ENCODE data around the gene ATRAID.

Gene ATRAID

GRCh38 chr2:27245116-27245515 lies 33.3 kb downstream of the ATRAID start:
- H3K79me2 ChIP-seq (ENCODE audit: insufficient read depth, low read length): no peaks in the 10 kb centered on the region
- no peak overlapping the region for H3K27ac ChIP-seq (ENCODE audit: low read length)
- peaks cover 49% of the 10 kb centered on the region for H3K36me3 ChIP-seq (ENCODE audit: insufficient read depth, low read length)
- no peak overlapping the region for H3K9ac ChIP-seq (ENCODE audit: low read depth, low read length)
- H3K27me3 ChIP-seq (ENCODE audit: insufficient read depth, low read length, poor library complexity): no peaks in the 10 kb centered on the region
- H4K20me1 ChIP-seq (ENCODE audit: insufficient read depth, low read length): peaks cover 28% of the 10 kb centered on the region; the same call in 1 of the 2 replicates
- TF ChIP-seq CTCF (IDR thresholded peaks at IDR 0.05; ENCODE audit: borderline replicate concordance, extremely low read depth, low read length, poor library complexity, severe bottlenecking): no peak
- no peak for TF ChIP-seq EZH2 (IDR thresholded peaks at IDR 0.05; ENCODE audit: borderline replicate concordance, low read depth, low read length, severe bottlenecking)
- H3K9me3 ChIP-seq (ENCODE audit: insufficient read depth, low read length, severe bottlenecking): no peaks in the 10 kb centered on the region
- H3K4me3 ChIP-seq (ENCODE audit: low read depth in 1 of 2, low read length in 2 of 2): no peak overlapping the region
- no peak overlapping the region for H3K4me2 ChIP-seq (ENCODE audit: insufficient read depth, low read length)
- no peak for DNase-seq
- no peak for ATAC-seq (ENCODE audit: insufficient read depth, low read depth)
- no peak overlapping the region for H2AFZ ChIP-seq (ENCODE audit: low read depth, low read length)
- H3K4me1 ChIP-seq (ENCODE audit: insufficient read depth, low read length): no peaks in the 10 kb centered on the region

- no peak for TF ChIP-seq EZH2 (IDR thresholded peaks at IDR 0.05; ENCODE audit: borderline replicate concordance, low read depth, low read length, severe bottlenecking)
- no peak for TF ChIP-seq CTCF (IDR thresholded peaks at IDR 0.05; ENCODE audit: borderline replicate concordance, extremely low read depth, low read length, poor library complexity, severe bottlenecking)
- no peaks in the 10 kb centered on the region for H3K79me2 ChIP-seq (ENCODE audit: insufficient read depth, low read length)
- no peak for ATAC-seq (ENCODE audit: insufficient read depth, low read depth)
- H3K36me3 ChIP-seq (ENCODE audit: insufficient read depth, low read length): peaks cover 44% of the 10 kb centered on the region
- no peaks in the 10 kb centered on the region for H3K9me3 ChIP-seq (ENCODE audit: insufficient read depth, low read length, severe bottlenecking)
- H3K27me3 ChIP-seq (ENCODE audit: insufficient read depth, low read length, poor library complexity): no peaks in the 10 kb centered on the region
- no peak overlapping the region for H2AFZ ChIP-seq (ENCODE audit: low read depth, low read length)
- no peak overlapping the region for H3K4me3 ChIP-seq (ENCODE audit: low read depth in 1 of 2, low read length in 2 of 2)
- DNase-seq: no peak
- H3K4me1 ChIP-seq (ENCODE audit: insufficient read depth, low read length): no peaks in the 10 kb centered on the region
- no peak overlapping the region for H3K9ac ChIP-seq (ENCODE audit: low read depth, low read length)
- H3K27ac ChIP-seq (ENCODE audit: low read length): no peak overlapping the region
- no peak overlapping the region for H3K4me2 ChIP-seq (ENCODE audit: insufficient read depth, low read length)
- peaks cover 28% of the 10 kb centered on the region; the same call in 1 of the 2 replicates for H4K20me1 ChIP-seq (ENCODE audit: insufficient read depth, low read length)
These were observed 33.8 kb downstream of the ATRAID start for GRCh38 chr2:27245626-27246025.

GRCh38 chr2:27247893-27248292 lies 36.1 kb downstream of the ATRAID start:
- DNase-seq: no peak
- Histone ChIP-seq H3K27me3 (ENCODE audit: insufficient read depth, low read length, poor library complexity) (no peaks in the 10 kb centered on the region), H3K4me3 (ENCODE audit: low read depth in 1 of 2, low read length in 2 of 2) (no peak overlapping the region), H3K9me3 (ENCODE audit: insufficient read depth, low read length, severe bottlenecking) (no peaks in the 10 kb centered on the region), H3K4me1 (ENCODE audit: insufficient read depth, low read length) (no peaks in the 10 kb centered on the region), H2AFZ (ENCODE audit: low read depth, low read length) (no peak overlapping the region), H3K9ac (ENCODE audit: low read depth, low read length) (no peak overlapping the region), H3K36me3 (ENCODE audit: insufficient read depth, low read length) (peaks cover 21% of the 10 kb centered on the region), H3K79me2 (ENCODE audit: insufficient read depth, low read length) (no peaks in the 10 kb centered on the region), H3K27ac (ENCODE audit: low read length) (no peak overlapping the region), H4K20me1 (ENCODE audit: insufficient read depth, low read length) (peaks cover 7% of the 10 kb centered on the region; the same call in 1 of the 2 replicates), H3K4me2 (ENCODE audit: insufficient read depth, low read length) (no peak overlapping the region)
- TF ChIP-seq CTCF (IDR thresholded peaks at IDR 0.05; ENCODE audit: borderline replicate concordance, extremely low read depth, low read length, poor library complexity, severe bottlenecking): no peak
- TF ChIP-seq EZH2 (IDR thresholded peaks at IDR 0.05; ENCODE audit: borderline replicate concordance, low read depth, low read length, severe bottlenecking): no peak
- no peak; the same call in 2 of the 3 replicates for ATAC-seq (ENCODE audit: insufficient read depth, low read depth)
